NT2/D1 (cell line): Measurements from ENCODE around the gene DYNLT2B.

ENCODE experiments used
- SUZ12 ChIP-seq: IDR thresholded peaks from 2 replicates; pipeline ENCODE4 v1.6.1; 2011; ENCODE audit not compliant: insufficient read length, insufficient read depth; ENCODE audit errors: extremely low read depth
- YY1 ChIP-seq: IDR thresholded peaks from 2 replicates; pipeline ENCODE4 v1.6.1; 2011; ENCODE audit not compliant: insufficient read length, insufficient read depth
- ZNF274 ChIP-seq: IDR thresholded peaks from 2 replicates; pipeline ENCODE4 v1.6.1; 2011; ENCODE audit warnings: mild to moderate bottlenecking, low read depth, low read length

GRCh38 chr3:196327405-196327804, 9.4 kb upstream of the DYNLT2B start:
- TF ChIP-seq YY1 (no peak), SUZ12 (no peak), ZNF274 (no peak)
